HG02884 (cell line): ENCODE measurements around the gene CNN2.

Experiments
- ATAC-seq: cut with Tn5 transposase; IDR thresholded peaks from one replicate; pipeline ENCODE4 v1.9.1; 2021; ENCODE audit warnings: mild to moderate bottlenecking, moderate library complexity; ENCODE audit not compliant: unreplicated experiment

CNN2 gene

GRCh38 chr19:1080360-1081161 is 54.2 kb downstream of the CNN2 start:
- no peak for ATAC-seq

DNA sequence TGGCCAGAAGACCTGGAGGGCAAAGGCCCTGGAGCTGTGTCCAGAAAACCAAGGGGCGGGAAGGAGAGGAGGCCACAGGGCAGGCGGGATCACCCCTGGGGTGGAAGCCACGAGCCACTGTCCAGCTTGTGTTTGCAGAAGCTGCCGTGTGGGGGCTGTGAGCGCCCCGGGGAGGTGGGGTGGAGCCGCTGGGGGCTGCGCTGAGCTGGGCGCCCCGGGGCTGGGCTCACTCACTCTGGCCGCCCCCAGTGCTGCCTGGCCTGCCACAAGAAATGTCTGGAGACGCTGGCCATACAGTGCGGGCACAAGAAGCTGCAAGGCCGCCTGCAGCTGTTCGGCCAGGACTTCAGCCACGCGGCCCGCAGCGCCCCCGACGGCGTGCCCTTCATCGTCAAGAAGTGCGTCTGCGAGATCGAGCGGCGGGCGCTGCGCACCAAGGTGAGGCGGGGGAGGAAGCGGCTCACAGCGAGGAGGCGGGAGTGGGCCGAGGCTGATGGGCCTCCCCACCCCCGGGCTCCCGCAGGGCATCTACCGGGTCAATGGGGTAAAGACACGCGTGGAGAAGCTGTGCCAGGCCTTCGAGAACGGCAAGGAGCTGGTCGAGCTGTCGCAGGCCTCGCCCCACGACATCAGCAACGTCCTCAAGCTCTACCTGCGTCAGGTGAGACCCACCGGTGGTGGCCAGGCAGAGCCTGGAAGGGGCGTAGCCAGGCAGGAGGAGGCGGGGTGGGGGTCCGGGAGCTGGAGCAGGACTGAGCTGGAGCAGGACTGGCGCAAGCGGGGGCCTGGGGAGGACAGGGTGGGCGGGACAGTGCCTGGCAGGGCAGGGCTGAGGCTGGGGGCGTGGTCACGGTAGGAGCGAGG is 55.1 kb downstream of the CNN2 start:
- no peak for ATAC-seq

DNA sequence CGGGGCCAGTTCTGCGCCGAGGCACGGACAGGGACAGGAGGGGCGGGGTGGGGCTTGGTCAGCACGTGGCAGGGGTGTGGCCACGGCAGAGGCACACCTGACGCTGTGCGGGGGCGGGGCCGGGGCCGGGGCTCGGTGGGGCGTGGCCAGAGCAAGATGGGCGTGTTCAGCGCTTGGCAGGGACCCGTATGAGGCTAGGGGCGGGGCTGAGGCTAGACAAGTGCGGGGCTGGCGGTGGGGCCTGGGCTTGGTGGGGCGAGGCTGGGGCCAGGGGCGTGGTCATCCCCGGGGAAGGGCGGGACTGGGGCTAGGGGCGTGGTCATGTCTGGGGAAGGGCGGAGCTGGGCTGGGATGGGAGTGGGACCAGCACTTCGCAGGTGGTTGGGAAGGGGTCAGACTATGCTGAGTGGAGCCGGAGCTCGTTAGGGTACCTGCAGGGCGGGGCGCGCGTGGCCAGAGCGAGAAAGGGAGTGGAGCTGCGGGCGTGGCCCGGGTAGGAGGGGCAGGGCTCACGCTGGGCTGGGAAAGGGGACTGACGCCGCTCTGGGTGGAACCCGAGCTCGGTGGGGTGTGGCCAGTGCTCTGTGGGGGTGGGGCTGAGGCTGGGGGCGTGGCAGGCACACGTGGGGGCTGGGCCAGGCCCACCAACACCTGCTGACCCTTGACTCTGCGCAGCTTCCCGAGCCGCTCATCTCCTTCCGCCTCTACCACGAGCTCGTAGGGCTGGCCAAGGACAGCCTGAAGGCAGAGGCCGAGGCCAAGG is 55.9 kb downstream of the CNN2 start:
- no peak for ATAC-seq

GRCh38 chr19:1082928-1083816 is 56.8 kb downstream of the CNN2 start:
- ATAC-seq: no peak

DNA sequence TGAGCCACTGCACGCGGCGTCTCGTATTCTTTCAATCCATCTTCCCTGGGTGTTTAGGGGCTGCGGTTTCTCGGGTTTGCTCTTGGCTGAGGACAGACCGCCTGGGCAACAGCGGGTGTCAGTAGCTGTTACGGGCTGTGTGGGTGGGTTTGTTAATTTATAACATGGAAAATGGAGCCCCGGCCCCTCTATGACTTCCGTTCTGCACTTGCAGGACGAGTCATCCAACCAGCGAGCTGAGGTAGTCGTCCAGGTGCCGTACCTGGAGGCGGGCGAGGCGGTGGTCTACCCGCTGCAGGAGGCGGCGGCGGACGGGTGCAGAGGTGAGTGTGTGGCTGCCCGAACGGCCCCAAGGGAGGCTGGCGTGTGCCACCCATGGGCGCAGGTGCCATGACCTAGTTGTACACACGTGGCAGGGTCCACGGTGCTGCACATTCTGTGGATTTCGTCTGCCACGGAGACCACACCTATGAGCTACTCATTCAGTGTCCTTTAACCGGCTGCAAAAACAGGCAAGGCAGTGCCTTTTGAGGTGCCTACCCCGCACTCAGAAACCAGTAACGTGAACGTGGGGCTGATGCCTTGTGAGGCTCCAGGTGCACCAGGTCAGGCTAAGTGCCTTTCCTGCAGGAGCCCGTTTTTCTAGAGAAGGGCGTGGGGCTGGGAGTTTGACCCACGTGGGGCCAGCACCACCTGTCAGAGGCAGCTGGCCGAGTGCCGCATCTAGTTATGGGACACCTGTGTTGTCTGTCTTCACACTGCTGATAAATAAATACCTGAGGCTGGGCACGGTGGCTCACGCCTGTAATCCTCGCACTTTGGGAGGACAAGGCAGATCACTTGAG is 57.8 kb downstream of the CNN2 start:
- ATAC-seq: no peak

GRCh38 chr19:1085053-1085658 is 58.7 kb downstream of the CNN2 start:
- ATAC-seq: no peak

- ATAC-seq: no peak
These were observed 59.5 kb downstream of the CNN2 start for GRCh38 chr19:1085676-1086442.

- no peak for ATAC-seq
These were observed 60.2 kb downstream of the CNN2 start for GRCh38 chr19:1086613-1087012.

GRCh38 chr19:1087813-1088415 is 61.5 kb downstream of the CNN2 start:
- ATAC-seq: no peak

DNA sequence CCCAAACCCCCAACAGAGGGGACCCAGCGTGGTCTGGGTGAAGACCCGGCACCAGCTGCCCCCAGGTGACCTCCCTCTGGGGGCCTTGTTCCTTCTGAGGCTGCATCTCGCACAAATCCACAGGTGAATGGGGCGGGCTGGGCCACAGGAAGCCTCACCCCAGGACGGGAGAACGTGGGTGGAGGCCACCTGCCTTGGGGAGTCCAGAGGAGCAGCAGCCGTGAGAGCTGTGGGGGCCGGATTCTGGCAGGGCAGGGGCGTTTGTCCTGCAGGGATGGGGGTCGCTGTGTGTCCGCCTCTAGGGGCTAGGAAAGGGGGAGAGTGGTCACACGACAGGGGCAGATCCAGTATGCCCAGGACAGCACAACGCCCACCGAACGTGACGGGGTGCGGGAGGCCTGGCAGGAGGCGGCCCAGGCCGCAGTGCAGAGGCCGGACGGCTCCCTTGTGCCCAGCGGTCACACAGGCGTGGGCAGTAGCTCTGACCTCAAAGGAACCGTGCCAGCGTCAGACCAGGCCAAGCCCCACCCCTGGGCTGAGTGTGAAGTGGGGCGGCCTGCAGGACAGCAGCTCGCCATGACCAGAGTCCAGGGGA is 62.1 kb downstream of the CNN2 start:
- no peak for ATAC-seq
